ENCODE results near the gene IL36B.

DNA sequence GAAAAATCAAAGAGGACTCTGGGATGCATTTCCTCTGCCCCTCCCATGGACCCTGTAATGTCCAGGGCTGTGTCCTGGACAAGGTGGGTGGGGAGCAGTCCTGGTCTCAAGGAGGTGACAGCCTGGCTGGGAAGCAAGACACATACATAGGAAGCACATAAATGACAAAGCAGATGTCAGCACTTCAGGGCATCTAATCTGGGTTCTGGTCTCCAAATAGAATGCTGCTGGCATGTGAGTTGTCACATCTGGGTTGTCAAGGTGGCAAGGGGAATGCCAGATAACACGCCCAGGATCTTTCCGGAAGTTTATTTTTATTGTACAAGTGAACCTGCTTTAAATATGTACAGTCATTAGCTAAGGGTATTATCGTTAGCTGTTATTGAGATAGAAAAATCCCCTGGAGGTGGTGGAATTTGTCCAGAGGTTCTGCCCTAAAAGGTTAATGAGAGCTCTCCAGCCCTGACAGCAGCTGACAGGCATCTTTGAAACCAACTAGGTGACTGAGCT lies 20.7 kb upstream of the IL36B start:
- TF ChIP-seq, protein P1, sequence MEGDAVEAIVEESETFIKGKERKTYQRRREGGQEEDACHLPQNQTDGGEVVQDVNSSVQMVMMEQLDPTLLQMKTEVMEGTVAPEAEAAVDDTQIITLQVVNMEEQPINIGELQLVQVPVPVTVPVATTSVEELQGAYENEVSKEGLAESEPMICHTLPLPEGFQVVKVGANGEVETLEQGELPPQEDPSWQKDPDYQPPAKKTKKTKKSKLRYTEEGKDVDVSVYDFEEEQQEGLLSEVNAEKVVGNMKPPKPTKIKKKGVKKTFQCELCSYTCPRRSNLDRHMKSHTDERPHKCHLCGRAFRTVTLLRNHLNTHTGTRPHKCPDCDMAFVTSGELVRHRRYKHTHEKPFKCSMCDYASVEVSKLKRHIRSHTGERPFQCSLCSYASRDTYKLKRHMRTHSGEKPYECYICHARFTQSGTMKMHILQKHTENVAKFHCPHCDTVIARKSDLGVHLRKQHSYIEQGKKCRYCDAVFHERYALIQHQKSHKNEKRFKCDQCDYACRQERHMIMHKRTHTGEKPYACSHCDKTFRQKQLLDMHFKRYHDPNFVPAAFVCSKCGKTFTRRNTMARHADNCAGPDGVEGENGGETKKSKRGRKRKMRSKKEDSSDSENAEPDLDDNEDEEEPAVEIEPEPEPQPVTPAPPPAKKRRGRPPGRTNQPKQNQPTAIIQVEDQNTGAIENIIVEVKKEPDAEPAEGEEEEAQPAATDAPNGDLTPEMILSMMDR (IDR thresholded peaks at IDR 0.05): no peak
- no peak for TF ChIP-seq ZFX (IDR thresholded peaks at IDR 0.05; ENCODE audit: borderline replicate concordance)

Data from 22Rv1 (cell line).